ENCODE measurements around the gene KAT2A.

The KAT2A gene

DNA sequence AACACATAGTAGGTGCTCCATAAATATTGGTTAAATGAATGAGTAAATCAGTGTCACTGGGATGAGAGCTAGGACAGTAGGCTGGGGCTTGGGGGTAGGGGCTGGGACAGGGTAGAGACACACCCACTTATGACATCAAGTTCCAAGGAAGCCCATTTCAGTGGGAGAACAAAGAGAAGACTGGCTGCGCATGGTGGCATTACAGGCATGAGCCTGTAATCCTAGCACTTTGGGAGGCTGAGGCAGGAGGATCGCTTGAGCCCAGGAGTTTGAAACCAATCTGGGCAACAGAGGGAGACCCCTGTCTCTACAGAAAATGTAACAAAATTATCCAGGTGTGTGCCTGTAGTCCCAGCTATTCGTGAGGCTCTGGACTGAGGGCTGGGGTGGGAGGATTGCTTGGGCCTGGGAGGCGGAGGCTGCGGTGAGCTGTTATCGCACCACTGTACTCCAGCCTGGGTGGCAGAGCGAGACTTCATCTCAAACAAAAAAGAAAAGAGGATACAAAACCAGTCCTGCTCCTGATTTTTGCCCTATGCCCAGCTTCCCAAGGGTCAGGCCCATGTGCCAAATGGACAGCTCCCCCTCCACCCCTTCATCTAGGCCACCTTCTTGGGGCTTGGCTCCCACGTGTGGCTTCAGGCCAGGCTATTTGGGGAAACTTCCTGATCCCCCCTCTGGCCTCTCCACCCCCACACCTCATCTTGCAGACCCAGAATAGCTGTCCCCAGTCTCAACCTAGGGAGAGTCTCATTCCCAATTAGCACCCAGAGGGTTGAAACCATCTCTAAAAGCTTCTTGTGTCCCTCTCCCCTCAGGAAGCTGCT, 30.0 kb downstream of the KAT2A start:
- no peak for DNase-seq

DNA sequence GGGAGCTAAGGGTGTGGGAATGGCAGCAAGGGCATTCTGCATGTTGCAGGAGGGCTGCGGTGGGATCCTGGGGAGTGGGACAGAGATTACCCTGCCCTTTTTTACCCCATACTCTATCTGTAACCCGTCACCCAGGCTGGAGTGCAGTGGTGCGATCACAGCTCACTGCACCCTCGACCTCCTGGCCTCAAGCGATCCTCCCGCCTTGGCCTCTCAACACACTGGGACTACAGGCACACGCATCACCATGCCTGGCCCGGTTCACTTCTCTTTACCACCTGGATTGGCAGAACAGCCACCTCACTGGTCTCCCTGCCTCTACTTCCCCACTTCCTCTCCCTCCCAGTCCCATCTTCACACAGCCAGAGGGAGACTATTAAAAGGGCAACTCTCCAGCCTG, 32.4 kb downstream of the KAT2A start:
- DNase-seq = no peak

DNA sequence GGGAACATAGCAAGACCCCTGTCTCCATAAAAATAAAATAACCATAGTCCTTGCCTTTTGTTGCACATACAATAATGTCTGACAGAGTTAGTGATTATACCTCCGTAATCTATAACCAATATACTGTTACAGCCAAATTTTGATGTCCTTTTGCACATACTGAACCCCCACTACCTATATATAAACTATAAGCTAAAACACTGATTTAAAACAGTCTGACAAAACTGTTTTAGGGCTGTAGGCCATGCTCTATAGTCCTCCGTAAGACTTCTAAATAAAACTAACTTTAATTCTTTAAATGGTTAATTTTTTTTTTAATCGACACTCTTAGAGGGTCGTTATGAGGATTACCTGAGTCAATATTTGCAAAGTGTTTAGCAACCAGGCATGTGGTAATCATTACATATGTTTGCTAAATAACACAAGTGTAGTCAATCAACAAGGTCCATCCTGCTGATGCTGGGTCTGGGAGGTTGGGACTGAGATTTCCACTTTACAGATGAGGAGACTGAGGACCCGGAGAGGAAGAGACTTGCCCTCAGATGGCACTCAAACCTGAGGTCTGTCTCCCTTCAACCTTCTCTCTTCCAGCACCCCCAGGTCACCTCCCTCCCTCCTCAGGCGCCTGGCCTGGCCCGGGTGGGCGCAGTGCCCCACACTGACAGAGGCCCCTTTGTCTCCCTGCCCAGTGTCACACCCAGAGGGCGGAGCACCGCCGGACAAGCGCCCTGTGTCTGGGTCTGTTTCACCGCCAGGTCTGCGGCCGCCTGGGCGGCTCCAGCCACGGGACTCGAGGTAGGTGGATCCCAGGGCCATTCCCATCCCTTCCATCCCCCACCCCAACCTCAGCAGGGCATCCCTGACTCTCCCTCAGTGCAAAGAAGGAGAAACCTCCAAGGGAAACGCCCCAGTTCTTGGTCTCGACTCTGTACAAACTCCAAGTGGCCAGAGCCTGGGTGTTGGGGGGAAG, 33.1 kb downstream of the KAT2A start:
- peak; percentile 22 for DNase-seq

DNA sequence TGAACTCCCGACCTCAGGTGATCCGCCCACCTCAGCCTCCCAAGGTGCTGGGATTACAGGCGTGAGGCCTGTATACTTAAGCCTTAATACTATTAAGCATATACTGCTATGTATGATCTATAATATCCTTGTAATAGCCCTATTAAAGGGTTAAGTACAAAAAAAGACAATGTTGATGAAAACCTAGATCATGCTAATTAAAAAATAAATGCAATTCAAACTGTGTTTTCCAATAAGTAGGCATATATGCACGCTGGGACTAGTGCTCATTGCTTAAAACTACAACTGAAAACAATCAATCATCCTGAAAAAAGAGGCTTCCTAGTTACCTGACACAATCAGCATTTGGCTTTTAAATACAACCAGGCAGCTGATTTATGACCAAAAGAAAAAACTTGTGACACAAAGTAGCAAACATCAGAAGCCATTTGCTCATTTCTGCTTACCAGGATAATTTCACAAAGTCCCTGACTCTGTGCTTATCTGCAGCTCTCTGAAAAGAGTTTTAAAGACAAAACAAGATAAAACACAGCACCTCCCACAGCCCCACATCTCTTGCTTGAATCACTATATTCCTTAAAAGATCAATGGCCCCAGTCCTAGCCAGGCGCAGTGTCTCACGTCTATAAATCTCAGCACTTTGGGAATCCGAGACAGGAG, 34.0 kb downstream of the KAT2A start:
- no peak for DNase-seq

DNA sequence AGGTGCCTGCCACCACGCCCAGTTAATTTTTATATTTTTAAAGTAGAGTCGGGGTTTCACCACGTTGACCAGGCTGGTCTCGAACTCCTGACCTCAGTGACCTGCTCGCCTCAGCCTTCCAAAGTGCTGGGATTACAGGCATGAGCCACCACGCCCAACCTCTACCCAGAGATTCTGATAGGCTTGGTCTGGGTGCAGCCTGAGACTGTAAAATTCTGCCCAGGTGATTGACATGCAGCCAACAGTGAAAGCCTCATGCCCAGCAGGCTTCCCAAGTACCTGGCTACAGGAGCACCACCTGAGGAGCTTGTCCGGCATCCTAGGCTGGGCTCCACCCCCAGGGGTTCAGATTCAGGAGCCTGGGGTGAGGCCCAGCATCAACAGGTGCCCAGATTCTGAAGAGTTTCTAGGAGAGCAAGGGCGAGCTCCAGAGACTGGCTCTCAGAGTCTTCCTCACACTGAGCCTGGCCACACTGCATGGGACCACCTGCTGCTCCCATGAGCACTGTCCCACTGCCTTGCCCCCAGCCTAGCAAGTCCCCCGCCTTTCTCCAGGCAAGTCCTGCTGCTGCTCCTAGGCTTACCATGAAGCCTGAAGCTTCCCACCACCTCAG, 39.5 kb downstream of the KAT2A start:
- DNase-seq = no peak

DNA sequence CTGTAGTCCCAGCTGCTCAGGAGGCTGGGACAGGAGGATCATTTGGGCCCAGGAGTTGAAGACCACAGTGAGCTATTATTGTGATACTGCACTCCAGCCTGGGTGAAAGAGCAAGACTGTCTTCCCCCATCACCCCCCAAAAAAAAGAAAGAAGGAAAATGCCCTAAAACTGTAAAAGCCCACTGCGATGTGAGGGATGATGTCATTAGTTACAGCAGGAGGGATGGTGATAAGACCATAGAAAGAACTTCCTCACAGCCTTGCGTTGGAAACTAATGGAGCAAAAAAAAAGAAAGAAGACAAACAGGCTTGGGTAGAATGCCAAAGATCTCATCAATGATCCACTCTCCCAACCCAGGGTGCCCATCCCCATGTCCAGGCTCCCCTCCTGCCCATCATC, 41.6 kb downstream of the KAT2A start:
- DNase-seq = no peak

DNA sequence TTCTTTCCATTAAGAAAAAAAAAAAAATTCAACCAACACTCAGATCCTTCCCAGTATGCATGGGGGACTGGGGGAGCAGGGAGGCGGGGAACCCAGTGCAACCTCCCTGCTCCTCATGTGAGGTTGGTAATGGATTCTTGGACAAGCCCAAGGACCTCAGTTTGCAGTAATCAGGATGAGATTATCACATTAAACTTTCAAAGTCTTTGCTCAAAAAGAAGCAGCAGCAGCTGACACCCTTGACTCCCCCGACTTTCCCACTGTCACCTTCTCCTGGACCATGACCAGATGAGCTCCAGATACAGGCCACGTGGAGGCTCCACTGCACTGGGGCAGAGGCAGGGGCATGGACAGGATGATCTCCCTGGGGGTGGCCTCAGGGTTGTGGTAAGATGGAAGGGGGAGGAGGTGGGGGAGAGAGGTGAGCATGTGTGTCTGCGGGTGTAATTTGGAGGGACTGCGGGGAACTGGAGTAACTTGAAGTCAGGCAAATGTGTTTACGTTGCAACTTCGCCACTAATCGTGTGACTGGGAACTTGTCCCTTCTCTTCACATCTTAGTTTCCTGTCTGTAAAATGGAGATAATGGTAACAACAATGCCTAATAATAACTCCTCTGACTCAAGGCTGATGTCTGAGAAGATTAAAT, 42.6 kb downstream of the KAT2A start:
- no peak for DNase-seq

DNA sequence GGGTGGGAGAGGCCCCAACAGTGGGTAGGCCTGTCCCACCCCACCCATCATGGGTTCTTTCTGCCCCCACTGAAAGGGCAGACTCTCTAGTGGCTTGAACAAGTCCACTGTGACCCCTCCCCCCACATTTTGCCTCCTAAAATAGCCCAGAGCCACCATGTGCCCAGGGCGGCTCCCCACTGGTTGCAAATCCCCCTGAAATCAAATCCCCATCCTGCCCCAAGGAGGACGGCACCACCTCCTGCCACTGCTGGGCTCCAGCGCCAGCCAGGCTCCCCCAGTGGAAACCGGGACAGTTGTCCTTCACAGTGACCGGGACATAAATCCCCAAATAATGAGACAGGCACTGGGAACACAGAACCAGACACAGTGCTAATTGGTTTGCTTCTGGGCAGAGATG, 43.4 kb downstream of the KAT2A start:
- DNase-seq = no peak

DNA sequence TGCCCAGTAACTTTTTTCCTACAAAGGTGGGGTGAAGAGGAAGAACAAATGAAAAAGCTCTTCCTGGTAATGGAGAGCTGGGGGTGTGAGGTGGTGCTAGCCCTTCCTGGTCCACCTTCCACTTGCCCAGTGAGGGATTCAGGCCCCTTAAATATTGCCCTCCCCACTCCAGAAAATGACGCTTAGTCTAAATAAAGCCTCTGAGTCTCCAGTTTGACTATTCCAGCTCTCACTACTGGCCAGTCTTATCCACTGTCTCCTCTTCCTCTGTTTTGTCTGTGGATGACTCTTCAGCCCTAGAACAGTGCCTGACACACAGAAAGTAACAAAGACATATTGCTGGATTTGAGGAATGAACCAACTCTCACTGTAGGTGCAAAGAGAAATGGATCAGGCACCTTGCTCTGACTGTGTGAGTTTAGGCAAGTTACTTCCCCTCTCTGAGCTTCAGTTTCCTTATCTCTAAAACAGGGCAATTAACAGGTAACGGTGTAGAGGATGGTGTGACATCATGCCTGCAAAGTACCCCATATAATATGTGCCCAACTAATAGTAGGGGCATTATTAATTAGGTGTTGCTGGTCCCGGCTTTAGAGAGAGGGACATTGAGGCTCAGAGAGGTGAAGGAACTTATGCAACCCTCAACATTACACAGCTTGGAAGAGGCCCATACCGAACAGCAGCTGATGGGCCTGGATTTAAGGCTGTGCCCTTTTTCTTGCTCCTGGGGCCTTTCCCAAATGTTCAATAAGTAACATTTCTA, 44.2 kb downstream of the KAT2A start:
- DNase-seq = no peak

DNA sequence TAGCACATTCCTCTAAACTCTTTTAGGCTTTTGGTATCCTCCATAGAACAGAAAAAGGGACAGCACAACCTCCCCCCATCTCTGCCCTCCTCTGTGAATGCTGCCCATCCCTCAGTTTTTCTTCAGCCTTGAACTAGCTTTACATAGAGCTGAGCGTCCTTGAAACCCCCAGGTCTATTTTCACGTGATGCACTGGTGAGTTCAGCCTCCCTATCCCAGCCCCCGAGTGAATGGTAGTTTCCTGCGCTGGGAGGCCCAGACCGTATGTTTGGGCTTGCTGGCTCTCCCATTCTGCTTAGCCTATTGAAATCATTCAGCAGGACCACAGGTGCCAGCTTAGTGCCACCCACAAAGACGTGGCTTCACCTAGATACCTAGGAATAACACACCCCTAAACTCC, 45.4 kb downstream of the KAT2A start:
- no peak for DNase-seq

DNA sequence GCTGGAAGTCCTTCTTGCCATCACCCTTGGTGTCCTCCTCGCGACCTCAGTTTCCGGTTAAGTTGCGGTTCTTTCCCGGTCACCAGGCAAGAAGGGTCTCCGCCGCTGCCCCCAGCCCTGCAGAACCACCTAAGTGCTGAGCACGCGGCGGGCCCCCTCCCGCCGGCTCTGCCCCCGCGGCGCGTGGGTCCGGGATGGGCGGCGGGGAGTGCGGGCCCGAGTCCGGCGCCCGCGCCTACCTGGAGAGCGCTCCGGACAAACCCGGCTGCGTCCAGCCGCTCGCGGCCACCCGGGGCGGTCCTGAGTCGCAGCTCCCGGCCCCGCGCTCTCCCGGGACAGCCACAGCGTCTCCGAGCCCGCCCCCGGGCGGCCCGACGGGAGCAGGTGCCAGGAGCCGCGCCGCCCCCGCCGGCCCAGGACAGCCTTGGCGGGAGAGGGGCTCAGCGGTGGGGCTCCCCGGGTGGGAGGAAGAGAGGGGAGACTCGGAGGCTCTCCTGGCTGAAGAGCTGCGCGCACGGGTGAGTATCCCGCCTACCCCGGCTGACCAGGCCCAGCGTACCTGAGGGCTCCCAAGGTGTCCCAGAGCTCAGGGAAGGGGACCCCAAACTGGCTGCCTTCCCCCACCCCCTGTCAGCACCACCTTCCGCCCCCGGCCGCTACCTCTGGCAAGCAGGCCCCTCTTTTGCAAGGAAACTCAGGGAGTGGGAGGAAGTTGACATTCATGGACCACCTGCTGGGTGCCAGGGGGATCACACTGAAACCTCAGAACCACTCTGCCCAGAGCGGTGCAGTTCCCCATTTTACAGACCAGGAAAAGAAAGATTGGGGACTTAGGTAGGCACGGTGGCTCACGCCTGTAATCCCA, 48.6 kb downstream of the KAT2A start:
- DNase-seq = no peak

DNA sequence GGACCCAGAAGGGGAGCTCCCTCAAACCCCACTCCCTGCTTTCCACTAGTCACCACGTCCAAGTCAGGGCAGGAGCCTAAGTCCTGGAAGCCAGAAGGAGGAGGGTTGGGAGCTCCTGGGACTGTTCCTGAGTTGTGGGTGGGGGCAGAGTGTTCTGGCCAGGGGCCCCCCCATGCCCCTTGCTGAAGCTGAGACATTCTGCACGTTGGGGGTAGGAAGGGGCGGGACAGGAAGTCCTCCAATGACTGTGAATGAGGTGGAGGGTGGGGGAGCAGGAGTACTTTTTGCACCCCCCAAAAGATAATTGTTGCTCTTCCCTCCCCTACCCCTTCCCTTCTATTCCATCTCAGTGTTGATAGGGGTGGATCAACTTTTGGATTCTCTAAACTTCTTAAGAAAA, 49.4 kb downstream of the KAT2A start:
- no peak for DNase-seq

DNA sequence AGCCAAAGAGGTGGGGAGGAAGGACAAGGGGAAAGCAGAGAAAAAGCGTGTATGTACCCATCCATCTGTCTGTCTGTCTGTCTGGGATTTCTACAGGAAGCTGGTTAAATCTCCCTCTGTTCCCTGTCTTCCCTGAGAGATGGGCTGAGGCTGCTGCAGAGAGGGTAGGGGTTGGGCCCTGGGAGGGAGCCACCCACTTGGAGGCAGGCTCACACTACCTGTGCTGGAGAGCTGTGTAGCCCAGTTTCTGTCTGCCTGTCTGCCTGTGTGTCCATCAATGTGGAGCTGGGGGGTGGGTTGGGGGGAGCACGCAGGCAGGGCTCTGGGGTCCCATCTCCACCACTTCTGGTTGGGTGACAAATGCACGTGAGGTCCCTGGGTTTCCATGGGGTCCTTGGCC, 52.2 kb downstream of the KAT2A start:
- DNase-seq = no peak

DNA sequence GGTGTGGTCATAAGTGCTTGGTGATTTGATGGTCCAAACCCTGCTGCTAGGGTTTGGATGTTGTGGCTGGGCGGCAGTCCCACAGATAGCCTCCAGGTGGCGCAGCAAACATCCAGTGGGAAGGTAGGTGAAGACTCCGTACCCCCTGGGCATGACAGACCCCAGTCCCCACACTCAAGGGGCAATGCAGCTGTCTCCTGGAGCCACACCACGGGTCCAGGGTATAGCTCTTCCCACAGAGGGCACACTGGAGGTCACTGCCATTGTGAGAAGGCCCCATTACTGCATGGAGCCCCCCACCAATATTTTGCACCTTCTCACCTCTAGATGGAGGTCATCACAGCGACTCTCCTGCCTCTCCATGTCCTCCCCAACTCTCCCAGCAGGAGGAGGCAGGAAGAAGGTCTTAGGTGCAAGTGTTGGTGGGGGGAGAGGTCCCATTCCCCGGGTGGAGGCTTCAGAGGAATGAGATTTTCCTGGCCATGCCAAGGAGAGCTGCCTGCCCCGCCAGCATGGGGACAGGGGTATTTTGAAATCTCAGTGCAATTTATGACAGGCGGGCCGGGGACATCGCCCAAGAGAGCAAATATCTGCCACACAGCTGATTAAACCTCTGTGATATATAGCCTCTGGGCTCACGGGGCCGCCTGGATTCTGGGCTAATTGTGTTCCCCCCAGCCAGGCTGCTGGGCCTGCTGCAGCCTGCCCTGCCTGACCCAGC, 53.6 kb downstream of the KAT2A start:
- DNase-seq = peak; percentile 33

DNA sequence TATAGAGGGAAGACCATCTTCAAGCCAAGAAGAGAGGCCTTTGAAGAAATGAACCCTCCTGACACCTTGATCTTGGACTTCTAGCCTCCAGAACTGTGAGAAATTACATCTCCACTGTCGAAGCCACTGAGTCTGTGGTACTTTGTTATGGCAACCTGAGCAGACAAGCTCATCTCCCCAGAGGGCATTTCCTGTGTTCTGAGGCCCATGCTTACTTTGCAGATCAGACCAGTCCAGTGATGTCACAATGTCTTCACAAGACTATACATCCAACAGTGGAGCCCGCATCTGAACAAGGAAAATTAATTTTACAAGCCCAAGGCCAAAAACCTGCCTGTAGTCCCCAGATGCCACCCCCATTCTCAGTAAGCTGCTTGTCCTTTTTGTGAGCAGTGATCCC, 56.0 kb downstream of the KAT2A start:
- no peak for DNase-seq
